AG10803 (cell line): ENCODE results near the gene ADGRL3.
"Not testable (repeated sequence)": the region's sequence is repeated elsewhere in the genome, so short reads cannot be mapped to it uniquely, and the experiment has no call there.

Experiments used
- DNase-seq: peaks from one replicate; pipeline ENCODE4 v3.0.0; 2010; ENCODE audit warnings: low read depth
- H3K4me3 ChIP-seq: 2 replicates; pipeline ENCODE4 v1.5.1; 2011; ENCODE audit warnings: mild to moderate bottlenecking, low read length, control low read depth
- CTCF ChIP-seq: conservative IDR thresholded peaks from 2 replicates; pipeline ENCODE4 v1.5.1; 2011; ENCODE audit warnings: mild to moderate bottlenecking, low read length, control low read depth, inconsistent platforms

ADGRL3 gene

GRCh38 chr4:61741327-61742096, 541.4 kb downstream of the ADGRL3 start:
- TF ChIP-seq CTCF = no peak; the same call in 1 of the 2 replicates
- no peak for DNase-seq
- no peak overlapping the region for H3K4me3 ChIP-seq

GRCh38 chr4:61750810-61751209, 550.7 kb downstream of the ADGRL3 start:
- no peak for TF ChIP-seq CTCF
- no peak for DNase-seq
- H3K4me3 ChIP-seq = no peak overlapping the region

DNA sequence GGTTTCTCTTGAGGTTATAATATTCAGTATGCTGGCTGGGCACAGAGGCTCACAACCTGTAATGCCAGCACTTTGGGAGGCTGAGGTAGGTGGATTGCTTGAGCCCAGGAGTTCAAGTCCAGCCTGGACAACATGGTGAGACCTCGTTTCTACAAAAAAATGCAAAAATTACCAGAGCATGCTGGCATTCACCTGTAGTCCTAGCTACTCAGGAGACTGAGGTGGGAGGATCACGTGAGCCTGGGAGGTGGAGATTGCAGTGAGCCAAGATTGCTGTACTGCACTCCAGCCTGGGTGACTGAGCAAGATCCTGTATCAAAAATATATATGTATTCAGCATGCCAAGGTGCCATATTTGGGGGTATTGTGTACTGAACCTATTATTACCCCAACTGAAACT, 552.5 kb downstream of the ADGRL3 start:
- TF ChIP-seq CTCF = no peak
- DNase-seq = no peak
- no peak overlapping the region for H3K4me3 ChIP-seq

GRCh38 chr4:61753739-61754138, 553.6 kb downstream of the ADGRL3 start:
- no peak for TF ChIP-seq CTCF
- H3K4me3 ChIP-seq = no peak overlapping the region
- DNase-seq = no peak

- not testable (repeated sequence) for H3K4me3 ChIP-seq, DNase-seq
Observed at GRCh38 chr4:61756937-61757336, 556.8 kb downstream of the ADGRL3 start.

GRCh38 chr4:61757983-61758382, 557.9 kb downstream of the ADGRL3 start:
- H3K4me3 ChIP-seq, DNase-seq: not testable (repeated sequence)

GRCh38 chr4:61758596-61758995, 558.5 kb downstream of the ADGRL3 start:
- DNase-seq = not testable (repeated sequence)

GRCh38 chr4:61759245-61759644, 559.1 kb downstream of the ADGRL3 start:
- DNase-seq, H3K4me3 ChIP-seq: not testable (repeated sequence)

More at GRCh38 chr4:61758596-61758995, 558.5 kb downstream of the ADGRL3 start:
- H3K4me3 ChIP-seq = not testable (repeated sequence)

GRCh38 chr4:61759885-61760284, 559.8 kb downstream of the ADGRL3 start:
- not testable (repeated sequence) for H3K4me3 ChIP-seq, DNase-seq

DNA sequence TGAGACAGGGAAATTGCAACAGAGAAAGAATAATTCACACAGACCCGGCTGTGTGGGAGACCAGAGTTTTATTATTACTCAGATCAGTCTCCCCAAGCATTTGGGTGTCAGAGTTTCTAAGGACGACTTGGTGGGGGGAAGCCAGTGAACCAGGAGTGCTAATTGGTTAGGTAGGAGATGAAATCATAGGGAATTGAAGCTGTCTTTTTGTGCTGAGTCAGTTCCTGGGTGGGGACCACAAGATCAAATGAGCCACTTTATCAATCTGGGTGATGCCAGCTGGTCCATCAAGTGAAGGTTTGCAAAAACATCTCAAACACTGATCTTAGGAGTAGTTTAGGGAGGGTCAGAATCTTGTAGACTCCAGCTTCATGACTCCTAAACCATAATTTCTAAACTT, 560.7 kb downstream of the ADGRL3 start:
- no peak for DNase-seq
- no peak overlapping the region for H3K4me3 ChIP-seq
- TF ChIP-seq CTCF = no peak
